NCI-H446 (cell line): ENCODE measurements around the gene STYXL1.
A peak's percentile ranks its signal among the peaks of the same experiment; 100 is the strongest.
"Not testable (repeated sequence)": the region's sequence is repeated elsewhere in the genome, so short reads cannot be mapped to it uniquely, and the experiment has no call there.

Source experiments
- DNase-seq, 2 experiments: peaks; one replicate each; lab custom pipeline; 2025; lab: John Stamatoyannopoulos, UW

STYXL1 gene

DNA sequence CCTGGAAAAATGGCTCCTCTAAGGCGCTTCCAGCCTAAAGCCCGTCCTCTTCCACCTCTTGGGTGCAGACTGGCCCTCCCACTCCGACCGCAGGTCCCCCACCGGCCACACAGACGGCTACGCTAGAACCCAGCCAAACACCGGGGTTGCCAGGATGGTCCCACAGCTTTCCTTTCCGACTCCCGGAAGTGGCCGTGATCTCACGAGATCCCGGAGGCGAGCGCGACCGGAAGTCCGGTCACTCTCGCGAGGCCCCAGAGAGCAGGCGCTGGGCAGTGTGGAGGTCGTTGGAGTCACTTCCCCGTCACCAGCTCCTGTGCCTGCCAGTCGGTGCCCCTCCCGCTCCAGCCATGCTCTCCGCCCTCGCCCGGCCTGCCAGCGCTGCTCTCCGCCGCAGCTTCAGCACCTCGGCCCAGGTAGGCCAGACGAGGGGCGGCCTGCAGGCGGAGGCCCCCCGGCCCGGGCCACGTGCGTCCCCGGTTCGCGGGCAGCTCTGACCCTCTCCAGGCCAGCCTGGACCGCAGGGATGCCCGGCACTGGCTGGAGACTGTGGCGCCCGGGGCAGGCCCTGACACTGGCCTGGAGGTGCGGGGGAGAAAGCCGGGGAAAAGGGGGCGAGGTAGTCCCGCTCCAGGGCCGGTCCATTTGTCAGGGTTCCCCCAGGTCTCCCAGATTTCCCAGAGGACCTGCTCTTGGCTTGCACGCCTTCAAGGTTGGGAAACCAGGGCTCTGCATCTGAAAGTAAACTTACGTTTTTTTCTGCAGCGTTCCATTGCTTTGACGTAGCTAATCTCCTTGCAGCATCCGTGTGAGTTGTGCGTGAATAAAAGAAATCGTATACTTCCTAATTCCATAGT, at the start of gene STYXL1, which contains the start of gene MDH2:
Gene STYXL1 (minus strand): TSS at position 190 of the 857 bp plus-strand sequence. CDS start 17,477 bp downstream, outside the sequence.
Gene MDH2 (plus strand): TSS at position 296 of the 857 bp plus-strand sequence. CDS start 55 bp downstream, at position 351.
- DNase-seq = peak; percentile 31 to 83

- no peak for DNase-seq
Observed at GRCh38 chr7:76095908-76096307, 48.1 kb upstream of the STYXL1 start.

GRCh38 chr7:76094326-76094725, 46.5 kb upstream of the STYXL1 start:
- DNase-seq = not testable (repeated sequence)

- DNase-seq = not testable (repeated sequence)
Observed at GRCh38 chr7:76093531-76093930, 45.7 kb upstream of the STYXL1 start.

GRCh38 chr7:76091506-76091905, 43.7 kb upstream of the STYXL1 start:
- DNase-seq = no peak

- DNase-seq = no peak
Observed at GRCh38 chr7:76089865-76090475, 42.2 kb upstream of the STYXL1 start.

DNA sequence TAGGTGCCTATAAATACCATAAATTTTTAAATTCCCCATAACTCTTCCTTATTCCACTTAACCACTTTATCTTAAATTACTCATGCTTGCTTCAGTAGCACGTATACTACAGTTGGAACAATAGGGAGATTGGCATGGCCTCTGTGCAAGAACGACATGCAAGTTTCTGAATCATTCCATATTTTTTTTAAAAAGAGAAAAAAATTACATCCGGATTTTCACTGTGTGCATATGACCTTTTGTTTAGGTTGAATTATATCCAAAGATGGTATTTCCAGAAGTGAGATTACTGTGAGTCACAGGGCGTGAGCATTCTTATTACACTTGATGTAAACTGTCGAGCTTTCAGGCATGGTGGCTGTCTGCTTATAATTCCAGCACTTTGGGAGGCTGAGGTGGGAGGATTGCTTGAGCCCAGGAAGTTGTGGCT, 39.6 kb upstream of the STYXL1 start:
- not testable (repeated sequence) for DNase-seq

GRCh38 chr7:76086070-76086469, 38.3 kb upstream of the STYXL1 start:
- no peak for DNase-seq

- not testable (repeated sequence) for DNase-seq
Observed at GRCh38 chr7:76084115-76084514, 36.3 kb upstream of the STYXL1 start.

DNA sequence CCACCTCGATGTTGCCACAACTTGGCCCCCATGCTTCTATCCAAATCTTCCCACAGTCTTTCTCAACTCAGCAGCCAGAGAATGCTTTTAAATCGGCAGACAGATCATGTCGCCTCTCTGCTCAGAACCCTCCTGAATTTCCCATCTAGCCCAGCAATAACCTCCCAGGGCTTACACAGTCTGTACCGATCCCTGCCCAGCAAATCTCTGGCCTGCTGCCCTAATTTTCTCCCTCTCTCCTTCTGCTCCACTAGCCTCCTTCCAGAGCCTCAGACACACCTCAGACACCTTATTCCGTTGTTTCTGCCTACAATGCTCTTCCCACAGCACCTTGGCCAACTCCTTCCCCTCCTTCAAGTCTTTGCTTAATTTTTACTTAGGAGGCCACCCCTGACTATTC, 32.4 kb upstream of the STYXL1 start:
- no peak for DNase-seq

DNA sequence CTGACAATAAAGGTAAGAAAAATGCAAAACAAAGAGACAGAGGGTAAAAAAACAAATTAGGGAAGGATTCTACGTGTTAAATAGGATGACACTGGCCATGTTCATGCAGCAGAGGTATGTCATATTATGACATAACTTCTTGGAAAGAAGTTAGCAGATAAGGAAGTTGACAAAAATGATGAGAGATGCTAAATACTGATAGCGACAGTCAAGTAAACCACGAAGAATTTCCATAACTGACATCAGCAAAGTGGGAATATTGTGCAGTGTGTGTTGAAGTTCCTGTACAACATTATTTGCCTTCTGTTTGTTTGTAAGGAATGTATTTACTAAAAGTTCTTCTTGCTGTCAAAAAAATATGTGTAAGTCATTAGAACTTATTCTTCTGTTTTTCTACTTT, 29.6 kb upstream of the STYXL1 start:
- DNase-seq = no peak

DNA sequence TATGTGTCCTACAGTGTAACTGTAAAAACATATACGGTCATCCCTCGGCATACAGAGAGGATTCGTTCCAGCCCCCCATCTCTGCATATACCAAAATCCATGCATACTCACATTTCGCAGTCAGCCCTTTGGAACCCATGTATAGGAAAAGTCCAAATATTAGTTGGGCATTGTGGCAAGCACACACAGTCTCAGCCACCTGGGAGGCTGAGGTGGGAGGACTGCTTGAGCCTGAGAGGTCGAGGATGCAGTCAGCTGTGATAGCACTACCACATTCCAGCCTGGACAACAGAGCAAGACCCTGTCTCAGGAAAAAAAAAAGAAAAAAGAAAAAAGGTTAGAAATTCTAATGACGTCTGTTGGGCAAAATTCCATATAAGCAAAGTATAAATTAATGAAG, 29.2 kb upstream of the STYXL1 start:
- no peak for DNase-seq

DNA sequence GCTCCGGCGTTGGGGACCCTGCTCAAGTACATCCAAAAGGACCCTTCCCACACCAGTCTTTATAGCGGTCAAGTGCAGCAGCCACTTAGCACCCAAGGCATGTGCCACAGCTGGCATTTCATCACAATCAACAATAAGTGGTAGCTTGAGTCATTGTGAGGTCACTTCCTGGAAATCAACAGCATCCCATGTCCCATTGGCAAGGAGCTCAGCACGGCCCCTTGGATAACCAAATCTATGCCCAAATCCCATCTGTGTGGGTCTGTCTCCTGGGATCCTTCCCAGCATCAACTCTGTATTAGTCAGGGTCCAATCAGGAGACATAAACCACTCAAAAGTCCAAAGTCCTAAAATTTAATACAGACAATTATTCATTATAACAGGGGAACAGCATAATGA, 27.2 kb upstream of the STYXL1 start:
- DNase-seq = no peak

GRCh38 chr7:76074306-76074971, 26.6 kb upstream of the STYXL1 start:
- DNase-seq = no peak

GRCh38 chr7:76073335-76073990, 25.7 kb upstream of the STYXL1 start:
- no peak for DNase-seq

DNA sequence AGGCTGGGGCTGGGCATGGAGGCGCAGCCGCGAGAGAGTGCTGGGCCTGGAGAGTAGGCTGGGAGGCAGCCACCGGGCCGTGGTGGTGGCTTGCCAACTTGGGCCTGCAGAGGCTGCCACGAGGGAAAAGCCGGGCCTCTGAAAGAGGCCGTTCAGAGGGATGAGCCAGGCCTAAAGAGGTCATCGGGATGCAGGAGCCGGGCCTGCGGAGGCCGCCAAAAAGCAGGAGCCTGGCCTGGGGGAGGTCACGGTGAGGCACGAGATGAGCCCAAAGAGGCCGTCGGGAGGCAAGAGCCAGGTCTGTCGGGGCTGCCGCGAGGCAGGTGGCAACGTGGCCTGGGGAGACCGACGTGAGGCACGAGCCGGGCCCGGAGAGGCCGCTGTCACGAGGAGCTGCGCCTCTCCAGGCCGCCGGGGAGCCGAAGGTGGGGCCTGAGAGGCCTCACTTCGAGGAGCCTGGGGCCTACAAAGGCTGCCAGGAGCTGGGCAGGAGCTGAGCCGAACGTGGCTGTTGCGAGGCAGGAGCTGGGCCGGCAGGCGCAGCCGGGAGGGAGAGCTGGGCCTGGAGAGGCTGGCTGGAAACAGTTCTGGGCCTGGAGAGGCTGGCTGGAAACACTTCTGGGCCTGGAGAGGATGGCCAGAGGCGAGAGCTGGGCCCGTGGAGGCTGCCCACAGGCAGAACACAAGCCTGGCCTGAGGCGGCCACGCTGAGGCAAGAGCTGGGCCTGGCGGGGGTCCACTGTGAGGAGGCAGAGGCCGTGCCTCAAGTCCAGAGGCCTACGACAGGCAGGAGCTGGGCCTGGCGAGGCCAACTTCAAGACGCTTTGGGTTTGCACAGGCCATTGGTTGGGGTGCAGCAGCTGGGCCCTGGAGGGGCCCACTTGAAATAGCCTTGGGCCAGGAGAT, 24.7 kb upstream of the STYXL1 start:
- no peak for DNase-seq

GRCh38 chr7:76071316-76072242, 23.8 kb upstream of the STYXL1 start:
- DNase-seq = no peak

- peak in 1 of 2 experiments; percentile 58 for DNase-seq
Observed at GRCh38 chr7:76069238-76069638, 21.4 kb upstream of the STYXL1 start.

DNA sequence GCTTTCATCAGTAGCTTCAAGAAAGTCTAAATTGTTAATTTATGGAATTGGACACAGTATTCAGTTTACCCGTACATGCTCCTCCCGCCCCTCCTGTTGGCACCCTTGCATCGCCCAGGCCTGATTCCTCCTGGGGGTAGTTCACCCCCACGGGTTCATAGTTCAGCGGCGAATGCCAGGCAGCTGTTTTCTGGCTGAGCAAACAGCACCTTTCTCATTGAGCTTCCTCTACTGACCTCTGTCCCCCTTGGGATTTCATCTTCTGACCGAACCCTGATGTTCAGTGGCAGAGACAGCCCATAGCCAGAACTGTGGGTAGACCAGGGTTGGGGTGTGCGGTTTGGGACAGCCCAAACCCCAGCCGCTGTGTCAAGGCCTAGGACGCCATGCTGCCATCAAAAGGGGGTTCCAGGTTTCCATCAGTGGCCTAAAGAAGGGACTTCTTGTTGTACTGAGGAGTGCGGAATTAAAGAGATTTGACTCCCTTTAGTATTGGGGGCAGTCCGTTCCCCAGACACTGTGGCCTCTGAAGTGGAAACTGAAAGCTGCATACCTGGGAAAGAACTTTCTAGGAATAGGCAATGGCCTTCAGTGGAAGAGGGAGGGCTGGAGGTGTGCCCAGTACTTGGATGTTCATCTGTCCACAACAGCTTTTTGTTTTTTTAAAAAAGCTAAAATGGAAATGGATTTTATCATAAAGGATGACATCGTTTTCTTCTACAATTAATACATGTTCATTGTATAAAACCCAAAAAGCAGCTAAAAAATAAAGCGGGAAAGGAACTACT, 19.1 kb upstream of the STYXL1 start:
- DNase-seq = no peak
